ENCODE measurements around the gene NBAS.

The NBAS gene

GRCh38 chr2:15195813-15196212 lies 365.3 kb downstream of the NBAS start:
- no peaks in the 10 kb centered on the region for H3K9me3 ChIP-seq (ENCODE audit: severe bottlenecking)
- no peak overlapping the region for H3K27ac ChIP-seq (ENCODE audit: poor library complexity, severe bottlenecking)
- no peak overlapping the region for H3K4me3 ChIP-seq (ENCODE audit: severe bottlenecking)
- no peaks in the 10 kb centered on the region for H3K27me3 ChIP-seq (ENCODE audit: insufficient read depth, poor library complexity, severe bottlenecking)
- DNase-seq (ENCODE audit: low spot score) (no peak), ATAC-seq (ENCODE audit: low read depth) (no peak)
- no peaks in the 10 kb centered on the region for H3K4me1 ChIP-seq (ENCODE audit: insufficient read depth, poor library complexity, severe bottlenecking)
- no peak for TF ChIP-seq CTCF (IDR thresholded peaks at IDR 0.05; ENCODE audit: poor library complexity, severe bottlenecking)
- H3K36me3 ChIP-seq (ENCODE audit: low read depth), result no peaks in the 10 kb centered on the region

GRCh38 chr2:15191789-15192188 lies 369.3 kb downstream of the NBAS start:
- no peak for DNase-seq (ENCODE audit: low spot score)
- H3K4me1 ChIP-seq (ENCODE audit: insufficient read depth, poor library complexity, severe bottlenecking), result no peaks in the 10 kb centered on the region
- H3K27me3 ChIP-seq (ENCODE audit: insufficient read depth, poor library complexity, severe bottlenecking), result no peaks in the 10 kb centered on the region
- no peaks in the 10 kb centered on the region for H3K9me3 ChIP-seq (ENCODE audit: severe bottlenecking)
- no peak overlapping the region for H3K4me3 ChIP-seq (ENCODE audit: severe bottlenecking)
- no peaks in the 10 kb centered on the region; the same call in 1 of the 2 replicates for H3K36me3 ChIP-seq (ENCODE audit: low read depth)
- no peak for TF ChIP-seq CTCF (IDR thresholded peaks at IDR 0.05; ENCODE audit: poor library complexity, severe bottlenecking)
- peak; percentile 40; the same call in 2 of the 3 replicates for ATAC-seq (ENCODE audit: low read depth)
- H3K27ac ChIP-seq (ENCODE audit: poor library complexity, severe bottlenecking), result no peak overlapping the region

GRCh38 chr2:15189216-15189615 lies 371.9 kb downstream of the NBAS start:
- Histone ChIP-seq H3K4me1 (ENCODE audit: insufficient read depth, poor library complexity, severe bottlenecking) (no peaks in the 10 kb centered on the region), H3K4me3 (ENCODE audit: severe bottlenecking) (no peak overlapping the region), H3K9me3 (ENCODE audit: severe bottlenecking) (no peaks in the 10 kb centered on the region), H3K27ac (ENCODE audit: poor library complexity, severe bottlenecking) (no peak overlapping the region), H3K36me3 (ENCODE audit: low read depth) (no peaks in the 10 kb centered on the region; the same call in 1 of the 2 replicates), H3K27me3 (ENCODE audit: insufficient read depth, poor library complexity, severe bottlenecking) (no peaks in the 10 kb centered on the region)
- DNase-seq (ENCODE audit: low spot score) (no peak), ATAC-seq (ENCODE audit: low read depth) (no peak)
- no peak for TF ChIP-seq CTCF (IDR thresholded peaks at IDR 0.05; ENCODE audit: poor library complexity, severe bottlenecking)

- H3K27me3 ChIP-seq (ENCODE audit: insufficient read depth, poor library complexity, severe bottlenecking), result no peaks in the 10 kb centered on the region
- no peak for TF ChIP-seq CTCF (IDR thresholded peaks at IDR 0.05; ENCODE audit: poor library complexity, severe bottlenecking)
- H3K9me3 ChIP-seq (ENCODE audit: severe bottlenecking), result no peaks in the 10 kb centered on the region
- H3K27ac ChIP-seq (ENCODE audit: poor library complexity, severe bottlenecking), result no peak overlapping the region
- no peak for ATAC-seq (ENCODE audit: low read depth)
- H3K4me3 ChIP-seq (ENCODE audit: severe bottlenecking), result no peak overlapping the region
- H3K36me3 ChIP-seq (ENCODE audit: low read depth), result no peaks in the 10 kb centered on the region; the same call in 1 of the 2 replicates
- DNase-seq (ENCODE audit: low spot score), result no peak
- H3K4me1 ChIP-seq (ENCODE audit: insufficient read depth, poor library complexity, severe bottlenecking), result no peaks in the 10 kb centered on the region
These were observed 373.4 kb downstream of the NBAS start for GRCh38 chr2:15187702-15188101.

GRCh38 chr2:15186118-15186517 lies 375.0 kb downstream of the NBAS start:
- no peak for TF ChIP-seq CTCF (IDR thresholded peaks at IDR 0.05; ENCODE audit: poor library complexity, severe bottlenecking)
- DNase-seq (ENCODE audit: low spot score), result no peak
- Histone ChIP-seq H3K36me3 (ENCODE audit: low read depth) (no peaks in the 10 kb centered on the region; the same call in 1 of the 2 replicates), H3K9me3 (ENCODE audit: severe bottlenecking) (no peaks in the 10 kb centered on the region), H3K4me1 (ENCODE audit: insufficient read depth, poor library complexity, severe bottlenecking) (no peaks in the 10 kb centered on the region), H3K4me3 (ENCODE audit: severe bottlenecking) (no peak overlapping the region), H3K27me3 (ENCODE audit: insufficient read depth, poor library complexity, severe bottlenecking) (no peaks in the 10 kb centered on the region), H3K27ac (ENCODE audit: poor library complexity, severe bottlenecking) (no peak overlapping the region)
- ATAC-seq (ENCODE audit: low read depth), result no peak
